AG10803 (cell line): ENCODE results near the gene FLT1.
A peak's percentile ranks its signal among the peaks of the same experiment; 100 is the strongest.

Experiments used
- DNase-seq: peaks from one replicate; pipeline ENCODE4 v3.0.0; 2010; ENCODE audit warnings: low read depth
- H3K4me3 ChIP-seq: 2 replicates; pipeline ENCODE4 v1.5.1; 2011; ENCODE audit warnings: mild to moderate bottlenecking, low read length, control low read depth
- TF ChIP-seq, protein P1 (sequence below): conservative IDR thresholded peaks from 2 replicates; pipeline ENCODE4 v1.5.1; 2011; ENCODE audit warnings: mild to moderate bottlenecking, low read length, control low read depth, inconsistent platforms

The FLT1 gene

DNA sequence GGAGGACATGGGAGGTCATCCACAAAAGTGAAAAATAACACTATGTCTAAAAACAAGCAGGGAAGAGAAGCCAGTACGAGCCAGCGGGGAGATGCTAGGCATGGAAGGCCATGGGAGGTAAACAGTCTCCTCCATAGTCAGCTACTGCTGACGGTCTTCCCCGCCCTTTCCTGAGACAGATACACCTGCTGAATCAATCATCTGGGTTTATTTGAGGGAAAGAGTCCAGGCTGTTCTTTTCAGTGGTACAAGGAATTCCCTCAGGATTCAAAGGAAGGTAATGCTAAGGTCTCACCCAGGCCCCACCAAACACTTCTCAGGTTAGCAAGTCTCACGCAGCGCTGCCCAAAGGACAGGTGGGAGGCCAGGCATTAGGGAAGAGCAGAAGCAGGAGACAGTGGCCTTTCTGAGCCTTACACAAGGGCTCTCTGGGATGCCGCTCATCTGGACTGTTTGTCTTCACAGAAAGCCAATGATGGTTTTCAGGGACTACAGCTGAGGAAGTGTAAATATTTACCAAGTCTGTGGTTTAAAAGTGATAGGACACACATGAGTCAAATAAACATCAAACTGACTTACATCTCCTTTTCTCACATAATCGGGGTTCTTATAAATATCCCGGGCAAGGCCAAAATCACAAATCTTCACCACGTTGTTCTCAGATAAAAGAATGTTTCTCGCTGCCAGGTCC is 173.9 kb downstream of the FLT1 start:
- no peak for DNase-seq
- TF ChIP-seq, protein P1, sequence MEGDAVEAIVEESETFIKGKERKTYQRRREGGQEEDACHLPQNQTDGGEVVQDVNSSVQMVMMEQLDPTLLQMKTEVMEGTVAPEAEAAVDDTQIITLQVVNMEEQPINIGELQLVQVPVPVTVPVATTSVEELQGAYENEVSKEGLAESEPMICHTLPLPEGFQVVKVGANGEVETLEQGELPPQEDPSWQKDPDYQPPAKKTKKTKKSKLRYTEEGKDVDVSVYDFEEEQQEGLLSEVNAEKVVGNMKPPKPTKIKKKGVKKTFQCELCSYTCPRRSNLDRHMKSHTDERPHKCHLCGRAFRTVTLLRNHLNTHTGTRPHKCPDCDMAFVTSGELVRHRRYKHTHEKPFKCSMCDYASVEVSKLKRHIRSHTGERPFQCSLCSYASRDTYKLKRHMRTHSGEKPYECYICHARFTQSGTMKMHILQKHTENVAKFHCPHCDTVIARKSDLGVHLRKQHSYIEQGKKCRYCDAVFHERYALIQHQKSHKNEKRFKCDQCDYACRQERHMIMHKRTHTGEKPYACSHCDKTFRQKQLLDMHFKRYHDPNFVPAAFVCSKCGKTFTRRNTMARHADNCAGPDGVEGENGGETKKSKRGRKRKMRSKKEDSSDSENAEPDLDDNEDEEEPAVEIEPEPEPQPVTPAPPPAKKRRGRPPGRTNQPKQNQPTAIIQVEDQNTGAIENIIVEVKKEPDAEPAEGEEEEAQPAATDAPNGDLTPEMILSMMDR = no peak
- no peak overlapping the region for H3K4me3 ChIP-seq

DNA sequence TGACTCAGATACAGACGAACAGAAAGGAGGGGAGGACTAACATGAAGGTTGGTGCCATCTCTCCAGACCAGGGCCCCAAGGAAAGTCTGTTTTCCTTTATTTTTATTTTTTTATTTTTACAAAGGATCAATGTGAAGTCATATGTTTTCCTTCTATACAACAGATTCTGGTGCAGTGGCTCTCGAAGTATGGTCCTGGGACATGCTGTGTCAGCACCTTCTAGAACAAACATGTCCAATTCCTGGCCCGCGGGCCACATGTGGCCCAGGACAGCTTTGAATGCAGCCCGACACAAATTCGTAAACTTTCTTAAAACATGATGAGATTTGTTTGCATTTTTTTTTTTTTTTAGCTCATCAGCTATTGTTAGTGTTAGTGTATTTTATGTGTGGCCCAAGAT is 174.7 kb downstream of the FLT1 start:
- H3K4me3 ChIP-seq = no peak overlapping the region
- TF ChIP-seq, protein P1 = no peak
- DNase-seq = no peak

DNA sequence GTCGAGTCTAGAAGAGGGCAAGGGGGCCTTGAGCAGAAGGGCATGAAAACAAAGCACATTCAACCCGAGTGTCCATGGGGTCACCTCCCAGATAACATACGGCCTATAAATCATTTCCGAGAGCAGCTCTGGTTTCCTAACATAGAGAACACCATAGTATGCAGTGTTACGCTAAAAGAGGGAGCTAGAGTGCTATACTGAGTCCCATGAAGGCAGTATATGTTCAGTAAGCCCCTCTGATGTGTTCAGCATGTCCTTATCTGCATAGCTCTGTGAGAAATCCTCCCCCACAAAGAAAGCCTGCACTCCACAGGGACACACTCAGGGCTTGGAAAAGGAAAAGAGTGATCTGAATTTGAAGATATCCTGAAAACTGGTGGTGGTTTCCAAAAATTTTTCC is 175.4 kb downstream of the FLT1 start:
- DNase-seq = no peak
- TF ChIP-seq, protein P1 = no peak
- H3K4me3 ChIP-seq = no peak overlapping the region

DNA sequence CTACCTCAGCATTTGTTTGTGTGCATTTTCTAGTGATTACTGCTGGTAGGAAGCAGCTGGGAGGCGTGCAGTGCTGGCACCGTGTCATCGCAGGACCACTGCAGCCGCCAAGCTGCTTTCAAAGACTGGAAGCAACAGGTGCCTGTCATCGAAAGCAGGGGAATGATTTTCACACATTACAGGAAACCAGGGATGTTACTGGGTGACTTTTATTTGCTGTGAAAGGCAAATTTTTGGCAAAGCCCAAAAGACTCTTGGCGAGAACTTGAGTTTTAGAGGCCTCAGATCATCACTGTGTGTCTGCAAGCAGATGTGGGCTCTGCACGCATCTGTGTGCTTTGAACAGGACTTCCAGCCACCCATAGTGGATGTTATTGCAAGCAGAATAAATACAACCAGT is 176.4 kb downstream of the FLT1 start:
- DNase-seq = peak; percentile 80
- no peak overlapping the region for H3K4me3 ChIP-seq
- TF ChIP-seq, protein P1 = no peak

DNA sequence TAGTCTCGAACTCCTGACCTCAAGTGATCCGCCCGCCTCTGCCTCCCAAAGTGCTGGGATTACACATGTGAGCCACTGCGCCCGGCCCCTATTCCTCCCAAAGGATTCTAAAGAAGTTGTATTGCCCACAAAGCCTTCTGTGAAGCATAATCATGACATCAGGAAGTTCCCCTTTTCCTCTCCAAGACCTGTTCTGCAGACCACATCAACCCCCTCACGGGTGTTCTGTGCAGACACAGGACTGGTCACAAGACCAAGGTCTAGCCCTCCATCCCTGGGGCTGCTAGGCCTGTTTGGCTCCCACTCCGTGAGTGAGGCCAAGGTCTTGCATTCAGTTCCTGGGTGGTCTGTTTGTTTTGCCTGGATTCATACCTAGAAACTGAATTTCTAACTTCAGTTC is 178.1 kb downstream of the FLT1 start:
- no peak for DNase-seq
- no peak overlapping the region for H3K4me3 ChIP-seq
- TF ChIP-seq, protein P1 = no peak

DNA sequence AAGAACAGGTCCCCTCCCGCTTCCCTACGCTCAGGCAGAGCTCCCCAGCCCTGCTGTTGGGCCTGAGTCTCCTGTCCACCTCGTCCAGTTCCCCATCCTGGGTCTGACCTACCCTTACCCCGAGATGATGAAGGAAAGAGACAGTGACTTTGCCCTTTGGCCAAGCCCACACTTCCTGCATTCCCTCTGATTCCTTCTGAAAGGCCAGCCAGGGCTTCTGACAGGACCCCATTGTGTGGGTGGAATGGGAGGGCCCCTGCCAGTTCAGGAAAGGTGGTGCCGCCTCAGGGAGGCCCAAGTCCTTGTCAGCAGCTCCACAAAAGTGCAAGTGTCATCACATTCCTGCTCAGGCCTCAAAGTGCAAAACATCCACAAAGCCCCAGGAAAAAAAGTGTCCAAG is 178.8 kb downstream of the FLT1 start:
- no peak for DNase-seq
- TF ChIP-seq, protein P1 = no peak
- H3K4me3 ChIP-seq = no peak overlapping the region

DNA sequence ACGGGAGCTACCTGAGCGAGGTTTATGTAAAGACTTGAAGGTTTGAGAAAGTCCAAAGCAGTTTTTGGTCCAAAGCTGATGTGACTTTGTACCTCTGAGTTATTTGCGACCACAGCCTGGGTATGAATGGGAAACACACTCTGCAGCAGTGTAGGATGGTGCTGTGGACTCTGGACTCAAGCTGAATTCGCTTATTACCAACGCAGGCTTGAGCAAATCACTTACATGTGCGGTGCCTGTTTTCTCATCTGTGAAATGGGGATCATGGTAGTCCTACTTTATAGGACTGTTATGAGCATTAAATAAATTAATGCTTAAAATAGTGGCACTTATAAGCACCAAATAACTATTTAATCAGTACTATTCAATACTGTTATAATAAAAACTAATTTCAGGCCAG is 180.0 kb downstream of the FLT1 start:
- no peak overlapping the region for H3K4me3 ChIP-seq
- no peak for DNase-seq
- TF ChIP-seq, protein P1 = no peak
